DMS79 treated with DMSO at 0.1 percent for 48 hours (cell line): ENCODE measurements around the gene TMIGD3.

Source experiments
- DNase-seq: peaks from one replicate; lab custom pipeline; 2025; lab: John Stamatoyannopoulos, UW

The TMIGD3 gene

GRCh38 chr1:111446967-111447892 lies 56.2 kb downstream of the TMIGD3 start:
- DNase-seq = no peak

- no peak for DNase-seq
These were observed 56.9 kb downstream of the TMIGD3 start for GRCh38 chr1:111446546-111446945.

- DNase-seq = no peak
These were observed 59.4 kb downstream of the TMIGD3 start for GRCh38 chr1:111444031-111444430.

GRCh38 chr1:111442457-111442856 lies 61.0 kb downstream of the TMIGD3 start:
- DNase-seq = no peak

GRCh38 chr1:111441573-111442192 lies 61.8 kb downstream of the TMIGD3 start:
- no peak for DNase-seq

GRCh38 chr1:111439461-111440351 lies 63.7 kb downstream of the TMIGD3 start:
- DNase-seq = no peak

- DNase-seq = no peak
These were observed 66.7 kb downstream of the TMIGD3 start for GRCh38 chr1:111436726-111437125.
